Osteoblast (primary cell): ENCODE measurements around the gene ZC3H11A. TPM values are rescaled to one million over a fixed set of nuclear protein-coding genes. Genes with fewer than 3 reads are reported as not detected.

Source experiments
- DNase-seq: peaks from one replicate; pipeline ENCODE4 v3.0.0; 2011; ENCODE audit warnings: low spot score, mixed read lengths; ENCODE audit not compliant: insufficient read length; ENCODE audit errors: missing footprints
- H2AFZ ChIP-seq: 2 replicates; pipeline ENCODE4 v1.6.0; 2011; ENCODE audit warnings: mild to moderate bottlenecking, low read length
- H3K27ac ChIP-seq: 2 replicates; pipeline ENCODE4 v1.5.1; 2011; ENCODE audit warnings: mild to moderate bottlenecking, low read depth, low read length, moderate library complexity
- H3K27me3 ChIP-seq: 2 replicates; pipeline ENCODE4 v1.6.0; 2012; ENCODE audit warnings: mild to moderate bottlenecking, control low read depth, inconsistent platforms, low read length, moderate library complexity; ENCODE audit not compliant: insufficient read depth
- H3K36me3 ChIP-seq: 2 replicates; pipeline ENCODE4 v1.5.1; 2011; ENCODE audit warnings: mild to moderate bottlenecking, low read length, control low read depth, moderate library complexity; ENCODE audit not compliant: insufficient read depth
- H3K4me1 ChIP-seq: 2 replicates; pipeline ENCODE4 v1.5.1; 2011; ENCODE audit warnings: mild to moderate bottlenecking, low read length, control low read depth, moderate library complexity; ENCODE audit not compliant: insufficient read depth
- H3K4me2 ChIP-seq: 2 replicates; pipeline ENCODE4 v1.6.0; 2011; ENCODE audit warnings: mild to moderate bottlenecking, low read length; ENCODE audit not compliant: insufficient read depth
- H3K4me3 ChIP-seq: fragments of 200-600 bp; sonication (generic); 3 replicates; pipeline ENCODE4 v1.5.1; 2012; ENCODE audit warnings: mild to moderate bottlenecking, low read length, inconsistent platforms; ENCODE audit not compliant: insufficient read depth
- H3K79me2 ChIP-seq: 2 replicates; pipeline ENCODE4 v1.6.0; 2012; ENCODE audit warnings: mild to moderate bottlenecking, low read length, control low read depth, inconsistent platforms; ENCODE audit not compliant: insufficient read depth
- H3K9me3 ChIP-seq: 2 replicates; pipeline ENCODE4 v1.5.1; 2011; ENCODE audit warnings: low read depth, low read length, control low read depth
- H4K20me1 ChIP-seq: 2 replicates; pipeline ENCODE4 v1.6.0; 2012; ENCODE audit warnings: mild to moderate bottlenecking, low read length, control low read depth; ENCODE audit not compliant: insufficient read depth
- total RNA-seq: library from RNA; depleted of rRNA; stranded (reverse); fragments of >200 nt; gene quantifications from 2 replicates; pipeline ENCODE4 v1.2.3, GENCODE V29; 2012
- TF ChIP-seq, protein P1 (sequence below): IDR thresholded peaks from 2 replicates; pipeline ENCODE4 v1.5.1; 2011; ENCODE audit warnings: mild to moderate bottlenecking, low read depth, low read length, moderate library complexity; ENCODE audit errors: extremely low read depth

The ZC3H11A gene
- total RNA-seq, 1 donor = 128 TPM

DNA sequence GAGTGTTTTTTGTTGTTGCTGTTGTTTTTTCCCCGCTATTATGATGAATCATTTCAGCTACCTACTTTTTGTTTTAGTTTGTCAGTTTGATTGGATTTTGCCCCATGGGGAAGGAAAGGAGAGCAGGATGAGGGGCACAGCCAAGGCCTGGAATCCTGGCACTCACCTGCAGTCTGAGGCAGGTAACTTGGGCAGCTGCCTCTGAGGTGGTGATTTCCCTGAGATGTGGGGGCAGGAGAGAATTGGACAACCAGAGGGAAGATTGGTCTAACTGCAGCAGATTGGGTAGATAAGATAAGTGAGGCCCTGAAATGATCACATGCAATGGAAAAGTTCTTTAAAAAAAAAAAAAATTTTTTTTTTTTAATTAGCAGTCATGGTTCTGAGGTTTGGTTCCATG, 31.9 kb upstream of the ZC3H11A start:
- H3K79me2 ChIP-seq = no peaks in the 10 kb centered on the region
- TF ChIP-seq, protein P1, sequence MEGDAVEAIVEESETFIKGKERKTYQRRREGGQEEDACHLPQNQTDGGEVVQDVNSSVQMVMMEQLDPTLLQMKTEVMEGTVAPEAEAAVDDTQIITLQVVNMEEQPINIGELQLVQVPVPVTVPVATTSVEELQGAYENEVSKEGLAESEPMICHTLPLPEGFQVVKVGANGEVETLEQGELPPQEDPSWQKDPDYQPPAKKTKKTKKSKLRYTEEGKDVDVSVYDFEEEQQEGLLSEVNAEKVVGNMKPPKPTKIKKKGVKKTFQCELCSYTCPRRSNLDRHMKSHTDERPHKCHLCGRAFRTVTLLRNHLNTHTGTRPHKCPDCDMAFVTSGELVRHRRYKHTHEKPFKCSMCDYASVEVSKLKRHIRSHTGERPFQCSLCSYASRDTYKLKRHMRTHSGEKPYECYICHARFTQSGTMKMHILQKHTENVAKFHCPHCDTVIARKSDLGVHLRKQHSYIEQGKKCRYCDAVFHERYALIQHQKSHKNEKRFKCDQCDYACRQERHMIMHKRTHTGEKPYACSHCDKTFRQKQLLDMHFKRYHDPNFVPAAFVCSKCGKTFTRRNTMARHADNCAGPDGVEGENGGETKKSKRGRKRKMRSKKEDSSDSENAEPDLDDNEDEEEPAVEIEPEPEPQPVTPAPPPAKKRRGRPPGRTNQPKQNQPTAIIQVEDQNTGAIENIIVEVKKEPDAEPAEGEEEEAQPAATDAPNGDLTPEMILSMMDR = no peak
- DNase-seq = no peak
- no peak overlapping the region for H2AFZ ChIP-seq
- H4K20me1 ChIP-seq = no peaks in the 10 kb centered on the region
- no peaks in the 10 kb centered on the region for H3K27me3 ChIP-seq
- no peak overlapping the region for H3K4me2 ChIP-seq
- H3K9me3 ChIP-seq = no peaks in the 10 kb centered on the region
- no peaks in the 10 kb centered on the region for H3K4me1 ChIP-seq
- H3K4me3 ChIP-seq = no peak overlapping the region
- H3K36me3 ChIP-seq = no peaks in the 10 kb centered on the region
- no peak overlapping the region for H3K27ac ChIP-seq

DNA sequence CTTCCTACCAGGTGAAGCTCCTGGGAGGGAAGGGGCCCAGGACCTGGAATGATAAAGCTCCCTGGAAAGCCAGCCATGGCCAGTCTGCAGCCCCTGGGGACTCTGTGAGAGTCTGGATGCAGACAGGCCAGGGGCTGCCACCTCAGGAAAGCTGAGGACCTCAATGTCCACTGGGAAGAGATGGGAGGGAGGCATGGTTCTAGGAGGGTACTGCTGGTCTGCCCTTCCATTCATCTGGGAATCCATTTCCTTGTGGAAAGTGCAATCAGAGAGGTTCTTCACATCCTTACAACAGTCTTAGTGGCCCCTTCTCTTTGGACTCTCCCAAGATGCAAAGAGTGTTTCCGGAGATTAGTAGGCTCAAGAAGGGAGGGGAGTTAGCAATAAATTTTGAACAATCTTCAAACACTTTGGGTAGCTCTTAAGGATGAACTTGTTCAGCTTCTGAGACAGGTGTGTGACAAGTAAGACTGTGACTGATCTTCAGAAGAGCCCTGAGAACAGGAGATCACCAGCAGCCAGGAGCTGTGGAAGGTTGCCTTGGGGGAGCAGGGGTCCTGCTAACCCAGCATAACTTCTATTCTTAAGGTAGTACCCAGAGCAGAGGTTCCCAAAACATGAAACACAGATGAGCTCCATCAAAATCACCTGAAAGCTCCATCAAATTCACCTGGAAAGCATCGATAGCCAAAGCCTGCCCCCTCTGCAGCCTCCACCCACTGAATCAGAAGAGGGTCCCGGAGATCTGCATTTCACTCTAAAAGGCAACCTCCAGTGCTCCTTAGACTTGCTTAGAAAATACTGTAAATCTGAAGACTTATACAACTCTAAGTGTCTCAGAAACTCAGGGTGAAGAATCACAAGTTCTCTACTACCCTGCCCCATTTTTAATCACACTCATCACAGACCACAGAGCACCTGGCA, 31.1 kb upstream of the ZC3H11A start:
- no peaks in the 10 kb centered on the region for H4K20me1 ChIP-seq
- peak overlapping the region; percentile 66 for H2AFZ ChIP-seq
- DNase-seq = no peak
- H3K9me3 ChIP-seq = no peaks in the 10 kb centered on the region
- H3K79me2 ChIP-seq = no peaks in the 10 kb centered on the region
- TF ChIP-seq, protein P1 = no peak
- H3K4me3 ChIP-seq = no peak overlapping the region
- no peak overlapping the region for H3K4me2 ChIP-seq
- no peaks in the 10 kb centered on the region for H3K4me1 ChIP-seq
- H3K27me3 ChIP-seq = no peaks in the 10 kb centered on the region
- H3K27ac ChIP-seq = no peak overlapping the region
- no peaks in the 10 kb centered on the region for H3K36me3 ChIP-seq

DNA sequence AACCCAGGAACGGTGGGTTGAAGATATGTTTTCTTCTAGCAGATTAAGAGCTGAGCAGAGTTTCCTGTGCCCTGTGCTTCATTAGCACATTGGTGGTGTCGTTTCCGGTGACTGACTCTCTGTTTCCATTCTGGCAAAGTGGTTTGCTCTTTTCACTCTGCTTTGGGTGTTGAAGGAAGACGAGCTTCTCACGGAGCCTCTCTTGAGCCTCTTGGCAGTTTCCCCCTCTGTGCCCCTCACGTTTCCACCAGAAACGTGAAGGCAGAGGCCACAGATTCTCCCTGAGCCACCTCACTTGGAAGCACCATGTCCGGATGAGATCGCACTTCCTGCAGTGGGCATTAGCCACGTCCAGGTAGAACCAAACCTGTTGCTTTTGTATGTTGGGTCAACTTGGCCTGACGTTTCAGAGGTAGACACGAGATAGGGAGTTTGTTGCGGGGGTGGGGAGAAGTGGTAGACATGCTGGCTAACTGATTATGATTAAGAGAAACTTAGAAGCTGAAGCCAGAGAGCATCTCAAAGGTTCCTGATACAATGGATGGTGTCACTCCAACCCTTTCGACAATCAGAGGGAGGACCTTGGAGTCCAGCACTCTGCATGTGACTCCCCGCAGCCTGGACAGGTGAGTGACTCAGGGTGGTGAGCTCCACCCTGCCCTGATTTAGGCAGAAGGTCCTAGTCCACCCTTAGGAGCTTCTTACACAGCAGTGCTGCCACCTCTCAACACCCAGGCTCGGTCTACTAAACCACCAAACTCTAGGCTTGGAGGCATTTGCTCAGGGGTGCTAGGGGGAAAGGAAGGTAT, 30.2 kb upstream of the ZC3H11A start, which contains the start of gene LAX1:
LAX1 (plus strand) TSS at position 155 of the 809 bp plus-strand sequence; CDS start at position 538, 383 bp downstream.
- H3K4me3 ChIP-seq = no peak within 1 kb of the TSS
- no peak within 1 kb of the TSS for H3K27ac ChIP-seq
- no peak for DNase-seq
- H3K36me3 ChIP-seq = no peaks in the 10 kb centered on the region
- TF ChIP-seq, protein P1 = no peak
- H4K20me1 ChIP-seq = no peaks in the 10 kb centered on the region
- no peaks in the 10 kb centered on the region for H3K79me2 ChIP-seq
- peak within 1 kb of the TSS; percentile 66 for H2AFZ ChIP-seq
- peaks cover 2% of the 10 kb centered on the region for H3K4me1 ChIP-seq
- no peaks in the 10 kb centered on the region for H3K27me3 ChIP-seq
- no peaks in the 10 kb centered on the region for H3K9me3 ChIP-seq
- no peak within 1 kb of the TSS for H3K4me2 ChIP-seq

DNA sequence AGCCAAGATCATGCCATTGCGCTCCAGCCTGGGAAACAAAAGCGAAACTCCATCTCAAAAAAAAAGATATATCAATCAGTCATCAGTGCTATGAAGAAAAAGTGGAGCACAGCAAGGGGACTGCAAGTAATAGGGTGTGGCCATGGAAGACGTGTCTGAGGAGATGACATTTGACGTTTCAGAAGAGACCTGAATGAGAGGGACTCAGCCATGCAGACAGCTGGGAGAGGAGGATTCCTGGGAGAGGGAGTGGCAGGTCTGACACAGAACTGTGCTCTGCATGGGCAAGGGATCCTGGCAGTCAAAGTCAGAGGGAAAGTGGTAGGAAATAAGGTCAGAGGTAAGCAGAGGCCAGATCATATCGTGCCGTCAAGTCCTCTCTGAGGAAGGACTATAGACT, 27.2 kb upstream of the ZC3H11A start:
- Histone ChIP-seq H3K27me3 (peaks cover 6% of the 10 kb centered on the region), H3K36me3 (no peaks in the 10 kb centered on the region), H4K20me1 (no peaks in the 10 kb centered on the region), H3K79me2 (no peaks in the 10 kb centered on the region), H3K4me2 (no peak overlapping the region), H3K4me1 (peaks cover 2% of the 10 kb centered on the region), H3K9me3 (no peaks in the 10 kb centered on the region), H3K27ac (no peak overlapping the region), H3K4me3 (no peak overlapping the region), H2AFZ (no peak overlapping the region)
- TF ChIP-seq, protein P1 = no peak
- no peak for DNase-seq
